Astrocyte (in vitro differentiated cells and primary cell): ENCODE results near the gene RAPGEF3.

Experiments used
- CTCF ChIP-seq: IDR thresholded peaks from 2 replicates; pipeline ENCODE4 v1.5.1; 2011; ENCODE audit warnings: low read depth, mild to moderate bottlenecking, inconsistent platforms, low read length, moderate library complexity; ENCODE audit not compliant: insufficient read depth
- EZH2 ChIP-seq: IDR thresholded peaks from 2 replicates; pipeline ENCODE4 v1.6.1; 2012; ENCODE audit warnings: mild to moderate bottlenecking, low read length, inconsistent platforms; ENCODE audit not compliant: insufficient read depth

- TF ChIP-seq CTCF (no peak), EZH2 (no peak)
Measured at GRCh38 chr12:47700263-47700662, 58.4 kb downstream of the RAPGEF3 start.
